GM18519 (cell line): ENCODE measurements around the gene PHC3.

Experiments
- ATAC-seq: cut with Tn5 transposase; IDR thresholded peaks from one replicate; pipeline ENCODE4 v1.9.1; 2021; ENCODE audit warnings: mild to moderate bottlenecking, moderate library complexity; ENCODE audit not compliant: unreplicated experiment, low FRiP score

PHC3 gene

DNA sequence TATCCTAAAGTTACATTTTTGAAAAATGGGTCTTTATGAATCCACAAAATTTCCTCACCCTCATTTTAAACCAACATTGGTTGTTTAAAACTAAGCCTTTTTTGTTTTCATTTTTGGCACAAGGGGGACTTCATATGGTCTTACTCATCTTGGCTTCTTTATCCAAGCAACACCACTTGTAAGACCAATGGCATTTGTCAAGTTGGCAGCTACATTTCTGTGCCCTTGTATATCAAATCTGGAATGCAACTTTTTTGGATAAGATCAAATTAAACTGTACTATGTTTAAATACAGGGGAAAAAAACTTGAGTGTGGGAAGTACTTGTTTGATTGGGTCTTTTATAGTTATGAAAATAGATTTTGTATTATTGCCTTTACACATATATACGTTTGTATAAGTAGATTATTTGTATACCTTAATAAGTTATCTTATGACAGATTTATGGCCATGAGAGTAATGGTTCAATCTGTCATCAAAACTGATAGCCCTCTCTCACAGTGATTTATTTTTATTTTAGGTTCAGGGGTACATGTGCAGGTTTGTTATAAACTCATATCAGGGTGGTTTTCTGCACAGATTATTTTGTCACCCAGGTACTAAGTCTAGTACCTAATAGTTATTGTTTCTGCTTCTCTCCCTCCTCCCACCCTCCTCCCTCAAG, 100.3 kb downstream of the PHC3 start:
- no peak for ATAC-seq

DNA sequence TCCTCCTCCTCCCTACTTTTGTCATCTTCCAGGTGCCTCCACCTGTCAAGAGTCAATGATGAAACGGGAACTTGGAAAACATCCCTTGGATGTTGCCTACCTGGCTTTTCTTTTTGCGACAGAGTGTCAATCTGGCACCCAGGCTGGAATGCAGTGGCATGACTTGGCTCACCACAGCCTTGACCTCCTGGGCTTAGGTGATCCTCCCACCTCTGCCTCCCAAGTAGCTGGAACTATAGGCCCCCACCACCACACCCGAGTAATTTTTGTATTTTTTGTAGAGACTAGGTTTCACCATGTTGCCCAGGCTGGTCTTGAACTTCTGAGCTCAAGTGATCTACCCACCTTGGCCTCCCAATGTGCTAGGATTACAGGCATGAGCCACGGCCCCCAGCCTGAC, 100.9 kb downstream of the PHC3 start:
- no peak for ATAC-seq

DNA sequence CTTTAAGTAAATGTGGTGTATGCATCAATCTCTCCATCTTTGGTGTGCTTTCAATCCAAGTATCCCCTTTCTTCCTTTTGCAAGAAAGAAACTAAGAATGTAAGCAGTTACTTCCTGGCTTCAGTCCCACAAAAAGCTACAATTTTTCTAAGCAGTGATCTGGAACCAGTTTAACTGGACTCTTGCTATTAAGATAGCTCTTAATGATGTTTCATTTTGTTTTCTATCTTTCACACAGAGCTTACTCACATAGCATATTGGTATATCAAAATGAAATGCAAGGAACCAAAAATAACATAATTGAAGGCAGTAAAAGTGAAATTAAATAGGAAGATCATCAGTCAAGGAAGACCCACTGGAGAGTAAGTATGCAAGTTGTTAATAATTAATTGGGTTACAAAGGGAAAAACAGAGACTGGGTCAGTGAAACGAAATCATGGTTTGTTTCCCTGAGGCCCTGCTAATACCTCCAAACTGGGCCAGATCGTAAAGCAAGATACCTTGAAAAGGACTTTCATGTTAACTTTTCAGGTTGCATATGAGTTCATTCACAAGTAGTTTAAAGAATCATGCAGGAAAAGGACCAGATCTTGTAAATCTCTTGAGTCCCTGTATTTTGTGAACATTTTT, 101.9 kb downstream of the PHC3 start:
- ATAC-seq = no peak

DNA sequence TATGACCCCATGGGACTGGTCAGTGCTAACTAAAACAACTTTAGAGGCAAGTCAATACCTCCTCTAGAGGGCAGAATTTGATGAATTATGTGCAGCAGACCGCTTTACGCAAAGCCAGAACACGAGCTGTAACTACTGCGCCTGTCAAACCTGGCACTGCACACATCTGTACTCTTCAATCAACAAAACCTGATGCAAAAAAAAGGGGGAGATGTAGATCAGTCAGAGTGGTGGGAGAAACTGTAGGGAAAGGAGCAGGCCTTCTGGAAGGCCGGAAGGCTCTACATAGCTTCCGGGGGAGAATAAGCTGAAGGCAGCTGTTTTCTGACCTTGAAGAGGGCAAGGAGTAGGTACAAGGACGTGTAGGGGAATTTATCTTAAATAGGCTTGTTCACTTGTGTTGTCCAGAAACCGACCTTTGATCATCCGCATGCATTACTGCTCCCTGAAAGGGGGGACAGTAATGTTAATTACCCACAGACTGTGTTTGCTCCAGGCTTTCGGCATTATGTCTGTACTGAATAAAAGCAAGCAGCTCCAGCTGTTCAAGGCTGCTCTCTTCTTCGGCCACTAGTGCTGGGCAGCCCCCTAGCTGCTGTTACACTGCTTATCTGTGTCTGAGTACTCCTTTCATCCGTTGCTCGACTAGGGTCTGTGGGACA, 102.8 kb downstream of the PHC3 start:
- no peak for ATAC-seq

DNA sequence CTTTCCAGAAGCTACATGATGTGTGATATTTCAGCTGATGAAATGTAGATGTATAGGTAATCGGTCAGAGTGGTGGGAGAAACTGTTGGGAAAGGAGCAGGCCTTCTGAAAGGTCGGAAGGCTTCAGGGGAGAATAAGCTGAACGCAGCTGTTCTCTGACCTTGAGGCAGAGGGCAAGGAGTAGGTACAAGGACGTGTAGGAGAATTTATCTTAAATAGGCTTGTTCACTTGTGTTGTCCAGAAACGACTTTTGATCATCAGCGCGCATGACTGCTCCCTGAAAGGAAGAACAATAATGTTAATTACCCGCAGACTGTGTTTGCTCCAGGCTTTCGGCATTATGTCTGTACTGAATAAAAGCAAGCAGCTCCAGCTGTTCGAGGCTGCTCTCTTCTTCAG, 104.2 kb downstream of the PHC3 start:
- ATAC-seq = no peak

DNA sequence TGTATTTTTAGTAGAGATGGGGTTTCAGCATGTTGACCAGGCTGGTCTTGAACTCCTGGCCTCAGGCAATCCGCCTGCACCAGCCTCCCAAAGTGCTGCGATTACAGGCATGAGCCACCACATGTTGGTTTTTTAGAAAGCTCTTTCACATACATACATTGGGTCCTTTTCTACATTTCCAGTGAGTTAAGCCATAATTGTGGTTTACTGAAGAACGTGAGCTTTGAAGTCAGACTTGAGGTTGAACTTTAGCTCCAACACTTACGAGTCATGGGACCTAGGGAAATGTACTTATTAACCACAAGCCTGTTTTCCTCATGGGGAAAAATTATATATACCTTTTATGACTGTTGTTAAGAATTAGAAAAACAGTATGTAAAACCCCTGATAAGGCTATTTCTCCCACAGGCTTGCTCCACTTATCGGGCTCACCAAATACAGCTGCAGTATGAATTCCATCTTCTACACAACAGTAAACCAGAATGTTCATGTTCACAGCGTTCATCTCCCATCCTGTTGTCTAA, 104.8 kb downstream of the PHC3 start:
- no peak for ATAC-seq

DNA sequence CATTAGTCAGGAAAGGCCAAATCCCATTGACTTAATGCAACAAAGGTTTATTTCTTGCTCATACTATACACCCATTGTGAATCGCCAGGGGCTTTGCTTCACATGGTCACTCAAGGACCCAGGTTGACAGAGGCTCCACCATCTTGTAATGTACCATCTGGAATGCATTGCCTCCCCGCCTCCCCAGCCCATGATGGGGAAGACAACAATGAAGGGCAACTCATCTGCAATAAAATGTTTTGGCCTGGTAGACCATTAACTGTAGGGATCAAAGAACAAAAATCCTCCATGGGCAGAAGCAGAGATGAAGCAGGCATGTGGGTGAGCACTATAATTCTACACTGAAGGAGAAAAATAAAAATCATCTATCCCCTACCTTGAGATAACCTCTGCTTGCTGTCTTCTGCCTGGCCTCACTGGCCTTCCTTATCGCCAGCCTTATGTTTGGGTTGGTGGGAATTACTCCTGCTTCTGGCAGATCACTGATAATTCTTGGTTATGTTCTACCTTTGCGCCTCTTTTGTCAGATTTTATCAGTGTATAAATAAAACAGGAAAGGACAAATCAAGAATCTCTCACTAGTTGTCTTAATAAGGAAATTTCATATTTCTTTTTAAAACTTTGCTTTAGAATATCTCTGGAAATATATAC, 106.0 kb downstream of the PHC3 start:
- no peak for ATAC-seq

DNA sequence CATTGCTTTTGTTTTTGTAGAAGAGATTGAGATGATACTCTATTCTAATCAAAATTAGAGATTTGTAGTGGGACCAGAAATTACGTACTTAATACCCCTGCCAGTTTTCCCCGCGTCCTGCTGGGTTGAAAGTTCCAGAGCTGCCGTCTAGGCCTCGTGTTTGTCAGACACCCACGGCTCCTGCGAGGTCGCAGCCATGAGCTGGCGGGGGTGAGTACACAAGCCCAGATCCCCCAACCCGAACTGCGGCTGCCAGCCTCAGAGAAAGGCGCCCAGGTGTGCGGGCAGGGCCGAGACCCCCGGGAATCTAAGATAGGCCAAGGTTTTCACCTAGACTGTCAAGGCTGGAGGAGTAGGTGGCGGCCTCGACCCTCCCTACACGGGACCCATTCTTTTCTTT, 117.4 kb downstream of the PHC3 start:
- no peak for ATAC-seq

DNA sequence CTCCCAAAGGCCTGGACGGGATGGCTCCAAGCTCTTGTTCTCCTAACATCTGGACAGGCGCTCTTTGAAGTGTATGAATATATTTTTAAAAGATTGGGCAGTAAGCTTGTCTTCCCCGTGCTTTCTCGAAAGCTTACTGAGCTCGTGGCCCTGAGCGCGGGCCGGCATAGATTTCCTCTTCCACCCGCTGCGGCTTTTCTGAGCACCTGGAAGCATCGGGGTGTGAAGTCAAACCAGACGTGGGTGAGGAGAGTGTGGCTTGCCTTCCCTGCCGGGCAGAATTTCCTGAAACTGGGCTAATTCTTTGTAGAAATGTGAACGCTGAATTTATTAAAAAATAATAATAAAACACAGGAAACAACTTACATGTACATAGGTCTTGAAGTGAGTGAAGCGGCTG, 117.8 kb downstream of the PHC3 start:
- ATAC-seq = no peak

DNA sequence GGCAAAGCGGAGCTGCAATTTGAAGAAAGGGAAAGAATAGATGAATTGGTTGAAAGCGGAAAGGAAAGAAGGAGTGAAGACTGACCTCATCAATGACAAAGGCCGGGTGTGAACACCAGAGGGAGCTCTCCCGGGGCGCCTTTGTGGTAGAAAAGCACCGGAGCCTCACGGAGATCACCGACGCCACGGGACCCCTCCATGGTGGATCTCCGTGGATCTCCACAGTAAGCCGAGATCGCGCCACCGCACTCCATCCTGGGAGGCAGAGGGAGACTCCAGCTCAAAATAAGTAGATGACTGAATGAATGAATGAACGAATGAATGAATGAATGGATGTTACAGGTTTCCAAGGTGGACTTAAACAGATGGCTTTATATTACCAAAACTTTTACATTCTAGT, 118.8 kb downstream of the PHC3 start:
- no peak for ATAC-seq

DNA sequence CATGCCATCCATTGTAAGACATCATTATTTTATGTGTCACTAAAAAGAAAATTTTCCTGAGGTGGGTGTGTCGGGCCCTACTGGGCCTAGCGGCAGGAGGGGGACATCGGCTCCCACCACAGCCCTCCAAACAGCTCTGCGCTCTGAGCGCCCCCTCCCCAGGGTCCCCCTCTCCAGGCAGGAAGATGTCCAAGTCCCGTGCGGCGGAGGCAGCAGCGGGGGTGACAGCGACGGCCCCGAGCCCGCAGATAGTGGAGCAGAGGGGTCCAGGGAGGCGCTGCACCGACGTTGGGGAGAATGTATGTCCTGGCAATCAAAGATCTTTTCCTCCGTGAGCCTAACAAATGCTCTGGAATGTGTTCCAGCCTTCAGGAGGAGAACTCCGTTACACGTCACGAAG, 119.5 kb downstream of the PHC3 start:
- ATAC-seq = no peak

DNA sequence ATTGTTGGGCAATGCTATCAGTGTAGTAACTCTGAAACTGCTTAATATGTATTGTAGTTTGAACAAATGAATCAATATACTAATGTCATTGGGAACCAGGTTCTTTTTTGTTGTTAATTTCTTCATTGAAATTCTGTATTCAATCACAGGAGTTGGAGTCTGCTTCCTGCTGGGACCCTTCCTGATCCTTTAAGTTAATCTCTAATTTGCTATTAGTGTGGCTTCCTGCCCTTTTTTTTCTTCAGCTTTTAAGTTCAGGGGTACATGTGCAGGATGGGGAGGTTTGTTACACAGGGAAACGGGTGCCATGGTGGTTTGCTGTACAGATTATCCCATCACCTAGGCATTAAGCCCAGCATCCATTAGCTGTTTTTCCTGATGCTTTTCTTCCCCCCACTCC, 122.1 kb downstream of the PHC3 start:
- ATAC-seq = no peak

DNA sequence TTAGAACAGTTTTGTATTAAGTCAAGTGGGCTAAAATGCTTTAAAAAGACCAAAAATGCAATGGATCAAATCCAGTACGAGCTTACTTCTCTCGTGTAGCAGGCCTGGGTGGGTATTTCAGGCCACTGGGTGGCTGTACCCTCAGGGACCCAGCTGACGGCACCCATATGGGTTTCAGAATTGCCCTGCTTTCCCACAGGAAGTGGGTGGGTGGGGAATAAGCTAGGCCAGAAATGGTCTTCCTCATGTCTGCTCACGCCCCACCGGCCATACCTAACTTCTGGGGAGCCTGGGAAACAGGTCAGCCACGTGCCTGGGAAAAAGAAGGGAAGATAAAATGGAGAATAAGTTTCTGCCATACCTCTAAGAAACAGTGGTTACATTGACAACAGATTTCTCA, 123.4 kb downstream of the PHC3 start:
- no peak for ATAC-seq

DNA sequence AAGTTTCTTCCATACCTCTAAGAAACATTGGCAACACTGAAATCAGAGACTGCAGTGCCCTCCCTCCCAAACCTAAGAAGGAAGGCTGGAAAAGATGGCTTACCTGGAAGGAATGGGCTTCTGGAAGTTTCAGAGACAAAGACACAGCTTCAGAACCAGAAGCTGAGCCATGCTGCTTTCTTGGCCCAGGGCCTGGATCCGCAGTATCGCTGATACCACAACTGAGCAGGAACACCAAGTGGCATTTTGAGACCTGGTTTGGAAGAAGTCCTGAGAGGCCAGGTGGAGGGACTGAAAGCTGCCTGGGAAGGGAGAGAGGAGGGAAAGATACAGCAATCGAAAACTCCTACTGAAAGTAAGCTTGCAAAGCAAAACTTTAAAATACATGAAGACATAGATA, 124.0 kb downstream of the PHC3 start:
- ATAC-seq = no peak

DNA sequence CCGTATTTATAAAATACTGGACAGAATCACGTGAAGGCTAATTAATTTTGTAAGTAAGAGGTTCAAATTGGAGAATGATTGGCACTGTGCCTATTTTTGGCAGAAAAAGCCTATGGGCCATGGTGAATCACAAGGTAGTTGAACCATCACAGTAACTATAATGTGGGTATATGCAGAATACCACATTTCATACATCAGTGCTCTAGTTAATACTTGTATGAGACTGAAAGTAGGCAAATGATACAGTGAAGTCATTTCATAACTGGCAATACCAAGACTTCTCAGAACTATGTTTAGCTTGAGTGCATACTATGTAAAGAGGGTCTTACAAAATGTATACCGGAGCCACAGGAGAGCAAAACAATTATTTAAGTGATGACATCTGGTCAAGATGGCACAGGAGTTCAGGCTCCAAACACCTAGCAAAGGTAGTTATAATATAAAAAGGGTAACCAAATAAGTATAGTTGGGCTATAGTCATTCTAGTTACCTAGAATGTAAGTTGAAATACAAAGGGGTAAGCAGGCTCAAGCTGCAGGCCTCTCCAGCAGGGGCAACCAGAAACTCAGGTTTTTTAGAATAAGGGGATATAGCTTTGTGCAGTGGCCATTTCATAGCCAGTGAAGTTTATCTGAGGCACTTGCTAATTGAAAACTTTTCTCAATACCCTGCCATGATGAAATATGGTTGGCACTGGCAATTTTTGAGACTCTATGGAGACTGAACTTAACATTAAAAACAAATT, 124.7 kb downstream of the PHC3 start:
- ATAC-seq = peak; percentile 93

DNA sequence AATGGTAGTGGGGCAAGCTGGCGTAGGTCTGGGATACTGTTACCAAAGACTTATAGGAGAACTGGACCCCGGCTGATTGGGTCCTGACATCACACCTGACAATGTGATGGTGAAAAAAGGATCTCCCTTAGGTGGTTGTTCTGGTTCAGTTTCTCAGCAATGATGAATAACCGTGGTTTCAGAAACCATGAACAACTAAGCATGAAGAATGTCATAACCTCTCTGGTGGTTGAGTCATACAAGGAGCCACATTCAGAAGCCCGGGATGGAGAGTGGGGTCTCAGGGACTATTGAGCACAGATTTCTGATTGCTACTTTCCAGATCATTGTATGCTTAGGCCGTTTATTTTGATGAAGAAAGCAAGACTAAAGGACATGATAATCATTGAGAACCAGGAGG, 126.3 kb downstream of the PHC3 start:
- ATAC-seq = peak; percentile 59

DNA sequence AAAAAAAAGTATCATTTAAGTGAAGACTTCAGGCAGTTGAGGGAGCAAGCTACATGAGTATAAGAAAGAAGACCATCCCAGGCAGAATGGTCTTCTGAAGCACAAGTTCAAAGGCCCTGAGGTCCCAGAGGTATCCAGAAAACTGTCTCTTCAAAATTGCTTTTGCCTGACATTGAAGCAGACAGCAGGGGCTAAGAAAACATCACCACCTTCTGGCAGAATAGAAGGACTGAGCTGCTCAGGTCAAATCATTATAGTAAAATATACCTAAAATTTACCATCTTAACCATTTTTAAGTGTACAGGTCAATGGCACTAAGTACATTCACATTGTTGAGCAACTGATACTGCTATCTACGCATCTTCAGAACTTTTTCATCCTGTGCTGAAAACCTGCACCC, 127.3 kb downstream of the PHC3 start:
- no peak for ATAC-seq

DNA sequence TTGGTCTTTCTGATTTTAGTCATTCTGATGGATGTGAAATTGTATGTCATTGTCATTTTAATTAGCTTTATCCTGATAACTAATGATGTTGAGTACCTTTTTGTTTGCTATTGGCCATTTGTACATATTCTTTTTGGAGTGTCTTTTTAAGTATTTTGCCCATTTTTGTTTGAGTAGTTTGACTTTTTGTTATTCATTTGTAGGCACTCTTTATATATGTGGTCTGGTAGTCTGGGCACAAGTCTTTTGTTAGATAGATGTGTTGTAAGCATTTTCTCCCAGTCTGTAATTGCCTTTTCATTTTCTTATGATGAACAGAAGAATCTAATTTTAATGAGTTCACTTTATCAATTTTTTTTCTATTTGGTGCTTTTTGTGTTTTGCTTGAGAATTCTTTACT, 129.1 kb downstream of the PHC3 start:
- ATAC-seq = no peak

DNA sequence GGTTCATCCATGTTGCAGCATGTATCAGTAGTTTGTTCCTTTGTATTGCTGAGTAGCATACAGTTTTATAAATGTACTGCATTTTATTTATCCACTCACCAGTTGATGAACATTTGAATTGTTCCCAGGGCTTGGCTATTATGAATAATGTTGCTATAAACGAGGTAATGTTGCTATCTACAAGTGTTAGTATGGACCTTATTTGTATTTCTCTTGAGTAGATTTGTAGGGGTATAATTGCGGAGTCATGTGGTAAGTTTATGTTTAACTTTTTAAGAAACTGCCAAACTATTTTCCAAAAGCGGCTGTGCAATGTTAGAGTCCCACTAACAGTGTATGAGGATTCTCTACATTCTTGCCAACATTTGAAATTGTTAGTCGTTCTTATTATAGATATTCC, 130.8 kb downstream of the PHC3 start:
- ATAC-seq = no peak

DNA sequence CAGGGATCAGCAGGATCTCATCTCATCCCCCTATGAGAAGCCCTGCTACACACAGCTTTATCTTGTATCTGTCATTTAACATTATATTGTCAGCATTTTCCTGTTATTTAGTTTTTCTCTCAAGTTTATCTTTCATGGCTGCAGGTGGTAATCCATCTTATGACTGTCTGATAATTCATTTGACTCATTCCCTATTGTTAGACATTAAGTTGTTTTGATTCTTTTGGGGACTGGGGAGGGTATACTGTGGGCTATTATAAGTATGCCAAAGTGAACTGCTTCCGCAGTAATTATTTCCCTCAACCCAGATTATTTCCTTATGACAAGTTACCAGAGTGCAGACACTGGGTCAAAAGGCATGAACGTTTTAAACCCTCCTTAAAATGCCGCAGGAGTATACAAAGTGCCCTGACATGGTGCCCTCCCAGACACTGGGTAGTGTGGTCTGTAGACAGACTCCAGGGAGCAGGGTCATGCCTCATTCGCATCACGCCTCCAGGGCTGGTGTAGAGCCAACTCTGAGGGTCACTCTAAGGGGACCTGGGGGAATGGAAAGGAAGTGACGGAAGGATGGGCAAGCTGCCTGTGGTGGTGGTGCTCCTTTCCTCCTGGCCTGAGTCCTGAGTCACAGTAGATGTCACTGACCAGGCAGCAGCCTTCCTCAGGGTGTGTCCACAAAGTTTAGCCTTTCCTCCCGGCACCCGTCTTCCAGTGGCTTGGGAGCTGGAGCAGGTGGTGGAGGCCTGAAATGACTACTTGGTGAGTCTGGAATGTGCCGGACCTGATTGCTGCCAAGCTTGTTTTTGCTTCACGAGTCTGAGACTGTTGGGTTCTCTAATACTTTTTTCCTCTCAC, 132.2 kb downstream of the PHC3 start:
- no peak for ATAC-seq
